ENCODE results near the gene NPDC1.

GRCh38 chr9:137015976-137016375 is 30.0 kb downstream of the NPDC1 start:
- TF ChIP-seq EP300 (IDR thresholded peaks at IDR 0.05; ENCODE audit: low read depth) (no peak), POLR2AphosphoS5 (IDR thresholded peaks at IDR 0.05) (no peak)
